AG04450 (cell line): ENCODE data around the gene MFSD11. TPM values are rescaled to one million over a fixed set of nuclear protein-coding genes. Genes with fewer than 3 reads are reported as not detected.
A peak's percentile ranks its signal among the peaks of the same experiment; 100 is the strongest.

ENCODE experiments used
- CTCF ChIA-PET: fragments of 300-600, 350-600 bp; formaldehyde crosslinking; extraction: SDS; loops from one replicate; lab custom pipeline; 2022; ENCODE audit warnings: antibody characterized with exemption, inconsistent platforms; lab: Charles Lee
- POLR2A ChIA-PET: fragments of 350-600 bp; formaldehyde crosslinking; extraction: SDS; loops from one replicate; lab custom pipeline; 2021; ENCODE audit warnings: antibody characterized with exemption, inconsistent platforms; lab: Yijun Ruan, JAX
- DNase-seq: peaks from one replicate; pipeline ENCODE4 v3.0.0-alpha.2; 2011; ENCODE audit warnings: low read depth, low spot score
- H3K27ac ChIP-seq: one replicate; pipeline ENCODE4 v1.5.1; 2012; ENCODE audit warnings: low read depth, low read length, control low read depth
- H3K27me3 ChIP-seq: one replicate; pipeline ENCODE4 v1.6.0; 2012; ENCODE audit warnings: low read length; ENCODE audit not compliant: control insufficient read depth, insufficient read depth
- H3K4me3 ChIP-seq: 2 replicates; pipeline ENCODE4 v1.5.1; 2011; ENCODE audit warnings: mild to moderate bottlenecking, low read depth, low read length, control low read depth
- H3K9me3 ChIP-seq: 2 replicates; pipeline ENCODE4 v1.5.1; 2012; ENCODE audit warnings: low read length; ENCODE audit not compliant: control insufficient read depth, insufficient read depth
- CTCF ChIP-seq: IDR thresholded peaks from 2 replicates; pipeline ENCODE4 v1.5.1; 2011; ENCODE audit warnings: low read depth, low read length, control low read depth, inconsistent platforms
- polyA plus RNA-seq: library from polyadenylated mRNA; depleted of rRNA; stranded (reverse); fragments of >200 nt; gene quantifications from 2 replicates; pipeline ENCODE4 v1.2.3, GENCODE V29; 2011

Gene MFSD11
- polyA plus RNA-seq, 1 experiment: 21.1 TPM

- Histone ChIP-seq H3K4me3 (no peak overlapping the region), H3K27me3 (no peaks in the 10 kb centered on the region), H3K27ac (no peak overlapping the region), H3K9me3 (no peaks in the 10 kb centered on the region; the same call in 1 of the 2 replicates)
- no peak for TF ChIP-seq CTCF
- ChIA-PET POLR2A (no interaction called here), CTCF (interaction anchor here (1.5 kb wide), 2 partner anchors 18 to 211 kb away, joined by 4 to 5 read pairs; no protein-coding TSS in a partner anchor)
- DNase-seq: no peak
These were observed 4.3 kb upstream of the MFSD11 start for GRCh38 chr17:76733618-76733957.

- TF ChIP-seq CTCF: no peak
- no peaks in the 10 kb centered on the region; the same call in 1 of the 2 replicates for H3K9me3 ChIP-seq
- ChIA-PET POLR2A (interaction anchor here (1.2 to 5.4 kb wide), 3 partner anchors 8 to 23 kb away, joined by 4 to 41 read pairs (median 6); partner anchors contain the start of genes JMJD6, METTL23 and MXRA7), CTCF (interaction anchor here (1.5 kb wide), 1 partner anchor 212 kb away, joined by 4 read pairs; no protein-coding TSS in a partner anchor)
- H3K4me3 ChIP-seq: peak overlapping the region; percentile 96
- no peak overlapping the region for H3K27ac ChIP-seq
- DNase-seq: no peak
- no peaks in the 10 kb centered on the region for H3K27me3 ChIP-seq
These were observed 3.7 kb upstream of the MFSD11 start for GRCh38 chr17:76734080-76734840.

GRCh38 chr17:76735006-76735405 is 2.9 kb upstream of the MFSD11 start:
- Histone ChIP-seq H3K4me3 (peak overlapping the region; percentile 96), H3K27me3 (no peaks in the 10 kb centered on the region), H3K9me3 (no peaks in the 10 kb centered on the region; the same call in 1 of the 2 replicates), H3K27ac (no peak overlapping the region)
- DNase-seq: no peak
- no peak for TF ChIP-seq CTCF
- ChIA-PET POLR2A (interaction anchor here (0.6 to 5.4 kb wide), 4 partner anchors 8 to 358 kb away, joined by 4 to 41 read pairs (median 6); partner anchors contain the start of genes JMJD6, METTL23 and MXRA7), CTCF (interaction anchor here (1.5 kb wide), 1 partner anchor 212 kb away, joined by 4 read pairs; no protein-coding TSS in a partner anchor)

- Histone ChIP-seq H3K27me3 (no peaks in the 10 kb centered on the region), H3K9me3 (no peaks in the 10 kb centered on the region; the same call in 1 of the 2 replicates), H3K27ac (peak overlapping the region; percentile 39), H3K4me3 (peak overlapping the region; percentile 96)
- DNase-seq: no peak
- CTCF ChIA-PET: interaction anchor here (1.0 kb wide), 1 partner anchor 8 kb away, joined by 3 read pairs; no protein-coding TSS in a partner anchor
- POLR2A ChIA-PET: interaction anchor here (0.8 to 5.4 kb wide), 4 partner anchors 9 to 189 kb away, joined by 3 to 41 read pairs (median 9); partner anchors contain the start of genes JMJD6 and METTL23
- no peak for TF ChIP-seq CTCF
These were observed 2.2 kb upstream of the MFSD11 start for GRCh38 chr17:76735586-76736348.
